Activated T-cell treated with anti-CD3 and anti-CD28 coated beads, Interleukin-2, amount 50 U/mL, for 4 hours (primary cell): ENCODE data around the gene MYO15A. TPM values are rescaled to one million over a fixed set of nuclear protein-coding genes. Genes with fewer than 3 reads are reported as not detected.

Experiments
- ATAC-seq, 2 donors: fragments of 200-7000 bp; cut with Tn5 transposase; one replicate each; pipeline ENCODE4 v1.10.0; 2021
- DNase-seq: peaks from one replicate; pipeline ENCODE4 v3.0.0-alpha.2; 2020
- H3K27me3 Mint-ChIP-seq: one replicate; pipeline ENCODE4 v1.8.0; 2021; ENCODE audit warnings: low read depth, mixed read lengths
- H3K36me3 Mint-ChIP-seq: one replicate; pipeline ENCODE4 v1.8.0; 2022; ENCODE audit warnings: mixed read lengths; ENCODE audit not compliant: insufficient read depth
- H3K4me1 Mint-ChIP-seq: one replicate; pipeline ENCODE4 v1.8.0; 2021; ENCODE audit warnings: low read depth, mixed read lengths
- H3K4me3 Mint-ChIP-seq: one replicate; pipeline ENCODE4 v1.8.0; 2021; ENCODE audit warnings: mild to moderate bottlenecking, moderate library complexity, mixed read lengths
- H3K9me3 Mint-ChIP-seq: one replicate; pipeline ENCODE4 v1.8.0; 2021; ENCODE audit warnings: mixed read lengths
- total RNA-seq, 3 donors: library from RNA; stranded (reverse); gene quantifications; one replicate each; pipeline ENCODE4 v1.2.1, GENCODE V29; 2021

MYO15A gene
- total RNA-seq, 3 donors from 2014 or later = 0.11 to 0.24 (median 0.23) TPM

- Mint-ChIP-seq H3K9me3 (no peaks in the 10 kb centered on the region), H3K36me3 (peaks cover 23% of the 10 kb centered on the region), H3K27me3 (no peaks in the 10 kb centered on the region), H3K4me3 (peak overlapping the region; percentile 97), H3K4me1 (peaks cover 69% of the 10 kb centered on the region)
- DNase-seq (peak; percentile 71), ATAC-seq (peak; percentile 3 to 6)
These were observed 75.8 kb downstream of the MYO15A start for GRCh38 chr17:18184143-18185031.

- Mint-ChIP-seq H3K36me3 (peaks cover 27% of the 10 kb centered on the region), H3K4me3 (peak overlapping the region; percentile 97)
These were observed 76.8 kb downstream of the MYO15A start for GRCh38 chr17:18185391-18185790.

GRCh38 chr17:18185832-18186626 is 77.5 kb downstream of the MYO15A start:
- DNase-seq (no peak), ATAC-seq (no peak)
- H3K4me1 Mint-ChIP-seq = peaks cover 72% of the 10 kb centered on the region
- H3K9me3 Mint-ChIP-seq = no peaks in the 10 kb centered on the region
- H3K27me3 Mint-ChIP-seq = no peaks in the 10 kb centered on the region
- H3K4me3 Mint-ChIP-seq = peak overlapping the region; percentile 97
- H3K36me3 Mint-ChIP-seq = peaks cover 27% of the 10 kb centered on the region

More at GRCh38 chr17:18185391-18185790, 76.8 kb downstream of the MYO15A start:
- Mint-ChIP-seq H3K27me3 (no peaks in the 10 kb centered on the region), H3K9me3 (no peaks in the 10 kb centered on the region), H3K4me1 (peaks cover 72% of the 10 kb centered on the region)
- no peak for ATAC-seq
- DNase-seq = no peak

GRCh38 chr17:18186627-18186982 is 78.0 kb downstream of the MYO15A start:
- Mint-ChIP-seq H3K4me3 (peak overlapping the region; percentile 97), H3K4me1 (peaks cover 74% of the 10 kb centered on the region), H3K9me3 (no peaks in the 10 kb centered on the region), H3K36me3 (peaks cover 27% of the 10 kb centered on the region), H3K27me3 (no peaks in the 10 kb centered on the region)
- no peak for ATAC-seq
- no peak for DNase-seq

- Mint-ChIP-seq H3K36me3 (peaks cover 27% of the 10 kb centered on the region), H3K4me3 (peak overlapping the region; percentile 97), H3K9me3 (no peaks in the 10 kb centered on the region), H3K27me3 (no peaks in the 10 kb centered on the region), H3K4me1 (peaks cover 72% of the 10 kb centered on the region)
- no peak for ATAC-seq
- no peak for DNase-seq
These were observed 78.7 kb downstream of the MYO15A start for GRCh38 chr17:18187226-18187625.

GRCh38 chr17:18187821-18188761 is 79.5 kb downstream of the MYO15A start:
- Mint-ChIP-seq H3K4me1 (peaks cover 69% of the 10 kb centered on the region), H3K36me3 (peaks cover 30% of the 10 kb centered on the region), H3K27me3 (no peaks in the 10 kb centered on the region), H3K9me3 (no peaks in the 10 kb centered on the region), H3K4me3 (peak overlapping the region; percentile 97)
- ATAC-seq = no peak
- DNase-seq = no peak

- ATAC-seq (no peak), DNase-seq (no peak)
- Mint-ChIP-seq H3K36me3 (peaks cover 37% of the 10 kb centered on the region), H3K9me3 (no peaks in the 10 kb centered on the region), H3K27me3 (no peaks in the 10 kb centered on the region), H3K4me3 (no peak overlapping the region), H3K4me1 (peaks cover 79% of the 10 kb centered on the region)
These were observed 82.2 kb downstream of the MYO15A start for GRCh38 chr17:18190628-18191235.

- H3K4me3 Mint-ChIP-seq = no peak overlapping the region
- ATAC-seq (no peak), DNase-seq (no peak)
- H3K27me3 Mint-ChIP-seq = no peaks in the 10 kb centered on the region
- peaks cover 77% of the 10 kb centered on the region for H3K4me1 Mint-ChIP-seq
- H3K9me3 Mint-ChIP-seq = no peaks in the 10 kb centered on the region
- peaks cover 37% of the 10 kb centered on the region for H3K36me3 Mint-ChIP-seq
These were observed 82.7 kb downstream of the MYO15A start for GRCh38 chr17:18191236-18191667.

GRCh38 chr17:18191967-18192366 is 83.4 kb downstream of the MYO15A start:
- ATAC-seq = peak in 1 of 2 donors; percentile 53
- Mint-ChIP-seq H3K27me3 (no peaks in the 10 kb centered on the region), H3K4me1 (peaks cover 75% of the 10 kb centered on the region), H3K4me3 (no peak overlapping the region), H3K36me3 (peaks cover 36% of the 10 kb centered on the region), H3K9me3 (no peaks in the 10 kb centered on the region)
- DNase-seq = no peak

- peaks cover 73% of the 10 kb centered on the region for H3K4me1 Mint-ChIP-seq
- H3K36me3 Mint-ChIP-seq = peaks cover 35% of the 10 kb centered on the region
- no peak overlapping the region for H3K4me3 Mint-ChIP-seq
- no peaks in the 10 kb centered on the region for H3K9me3 Mint-ChIP-seq
- no peaks in the 10 kb centered on the region for H3K27me3 Mint-ChIP-seq
- no peak for ATAC-seq
- DNase-seq = no peak
These were observed 85.8 kb downstream of the MYO15A start for GRCh38 chr17:18194394-18194793.

GRCh38 chr17:18194804-18195203 is 86.2 kb downstream of the MYO15A start:
- H3K36me3 Mint-ChIP-seq = peaks cover 31% of the 10 kb centered on the region
- no peak for DNase-seq
- peaks cover 69% of the 10 kb centered on the region for H3K4me1 Mint-ChIP-seq
- no peak overlapping the region for H3K4me3 Mint-ChIP-seq
- H3K9me3 Mint-ChIP-seq = no peaks in the 10 kb centered on the region
- no peaks in the 10 kb centered on the region for H3K27me3 Mint-ChIP-seq
- ATAC-seq = no peak

- H3K9me3 Mint-ChIP-seq = no peaks in the 10 kb centered on the region
- peaks cover 68% of the 10 kb centered on the region for H3K4me1 Mint-ChIP-seq
- no peak for DNase-seq
- ATAC-seq = no peak
- no peaks in the 10 kb centered on the region for H3K27me3 Mint-ChIP-seq
- H3K36me3 Mint-ChIP-seq = peaks cover 32% of the 10 kb centered on the region
- H3K4me3 Mint-ChIP-seq = no peak overlapping the region
These were observed 86.7 kb downstream of the MYO15A start for GRCh38 chr17:18195246-18195645.

GRCh38 chr17:18197535-18198194 is 89.1 kb downstream of the MYO15A start:
- Mint-ChIP-seq H3K4me1 (peaks cover 51% of the 10 kb centered on the region), H3K9me3 (no peaks in the 10 kb centered on the region)
- ATAC-seq = no peak

More at GRCh38 chr17:18197535-18198194, 89.1 kb downstream of the MYO15A start:
- Mint-ChIP-seq H3K27me3 (no peaks in the 10 kb centered on the region), H3K4me3 (no peak overlapping the region), H3K36me3 (peaks cover 29% of the 10 kb centered on the region)
- no peak for DNase-seq
